MM.1S (cell line): Measurements from ENCODE around the gene OSBP2.
"Not testable (repeated sequence)": the region's sequence is repeated elsewhere in the genome, so short reads cannot be mapped to it uniquely, and the experiment has no call there.

Source experiments
- DNase-seq: peaks from one replicate; pipeline ENCODE4 v3.0.0-alpha.2; 2015
- H2AFZ ChIP-seq: fragments of 300-600 bp; sonication (generic); 2 replicates; pipeline ENCODE4 v1.6.0; 2016; ENCODE audit warnings: antibody characterized with exemption, low read length
- H3F3A ChIP-seq: fragments of 300-600 bp; sonication (generic); 2 replicates; pipeline ENCODE4 v1.6.1; 2016; ENCODE audit warnings: mild to moderate bottlenecking, antibody characterized with exemption, low read length, moderate library complexity, mixed read lengths; ENCODE audit not compliant: insufficient read depth
- H3K27ac ChIP-seq: fragments of 300-600 bp; sonication (generic); 2 replicates; pipeline ENCODE4 v1.5.1; 2016; ENCODE audit warnings: mild to moderate bottlenecking, low read length
- H3K27me3 ChIP-seq: fragments of 300-600 bp; sonication (generic); replicated peaks from 2 replicates; pipeline ENCODE4 v1.6.0; 2016; ENCODE audit warnings: low read length; ENCODE audit not compliant: insufficient read depth
- H3K36me3 ChIP-seq: fragments of 300-600 bp; sonication (generic); replicated peaks from 2 replicates; pipeline ENCODE4 v1.6.1; 2016; ENCODE audit warnings: mild to moderate bottlenecking, low read length, mixed read lengths; ENCODE audit not compliant: insufficient read depth
- H3K4me1 ChIP-seq: fragments of 300-600 bp; sonication (generic); 2 replicates; pipeline ENCODE4 v1.6.1; 2016; ENCODE audit warnings: low read length, mixed read lengths
- H3K4me2 ChIP-seq: fragments of 300-600 bp; sonication (generic); 2 replicates; pipeline ENCODE4 v1.6.0; 2016; ENCODE audit warnings: low read depth, low read length
- H3K4me3 ChIP-seq: fragments of 300-600 bp; sonication (generic); 2 replicates; pipeline ENCODE4 v1.5.1; 2016; ENCODE audit warnings: low read length, mixed read lengths
- H3K79me2 ChIP-seq: fragments of 300-600 bp; sonication (generic); 2 replicates; pipeline ENCODE4 v1.6.1; 2016; ENCODE audit warnings: mixed run types, low read length, mixed read lengths
- H3K9ac ChIP-seq: fragments of 300-600 bp; sonication (generic); 2 replicates; pipeline ENCODE4 v1.6.1; 2016; ENCODE audit warnings: low read length, mixed read lengths
- H3K9me2 ChIP-seq: fragments of 300-600 bp; sonication (generic); replicated peaks from 2 replicates; pipeline ENCODE4 v1.6.1; 2016; ENCODE audit warnings: mild to moderate bottlenecking, low read length, mixed read lengths; ENCODE audit not compliant: insufficient read depth
- H3K9me3 ChIP-seq: fragments of 300-600 bp; sonication (generic); replicated peaks from 2 replicates; pipeline ENCODE4 v1.6.1; 2016; ENCODE audit warnings: mild to moderate bottlenecking, low read length, mixed read lengths; ENCODE audit not compliant: insufficient read depth
- H4K20me1 ChIP-seq: fragments of 300-600 bp; sonication (generic); 2 replicates; pipeline ENCODE4 v1.6.1; 2016; ENCODE audit warnings: mild to moderate bottlenecking, low read length, moderate library complexity, mixed read lengths; ENCODE audit not compliant: insufficient read depth
- CTCF ChIP-seq: fragments of 300-600 bp; sonication (generic); IDR thresholded peaks from 2 replicates; pipeline ENCODE4 v1.5.1; 2016; ENCODE audit warnings: antibody characterized with exemption, low read length, mixed read lengths
- EZH2 ChIP-seq: fragments of 300-600 bp; sonication (generic); optimal IDR thresholded peaks from 2 replicates; pipeline ENCODE3; 2017; ENCODE audit warnings: low read depth, mild to moderate bottlenecking, antibody characterized with exemption, low read length, mixed read lengths
- EZH2phosphoT487 ChIP-seq: fragments of 300-600 bp; sonication (generic); IDR thresholded peaks from 2 replicates; pipeline ENCODE4 v1.6.1; 2018; ENCODE audit warnings: antibody characterized with exemption, low read length

The OSBP2 gene

GRCh38 chr22:30731658-30732057, 37.0 kb downstream of the OSBP2 start:
- Histone ChIP-seq H3K9me3 (no peaks in the 10 kb centered on the region), H3K4me1 (no peaks in the 10 kb centered on the region), H3K4me2 (no peak overlapping the region), H4K20me1 (no peaks in the 10 kb centered on the region), H3K9ac (no peak overlapping the region), H3K27ac (no peak overlapping the region), H3K27me3 (no peaks in the 10 kb centered on the region), H3K79me2 (no peaks in the 10 kb centered on the region), H3F3A (no peaks in the 10 kb centered on the region), H3K9me2 (no peaks in the 10 kb centered on the region), H3K36me3 (no peaks in the 10 kb centered on the region), H2AFZ (no peak overlapping the region), H3K4me3 (no peak overlapping the region)
- no peak for DNase-seq
- no peak for TF ChIP-seq EZH2phosphoT487
- TF ChIP-seq CTCF, result no peak
- no peak for TF ChIP-seq EZH2

GRCh38 chr22:30732426-30732825, 37.8 kb downstream of the OSBP2 start:
- H3K9ac ChIP-seq, result no peak overlapping the region

GRCh38 chr22:30733181-30733631, 38.5 kb downstream of the OSBP2 start:
- no peak for TF ChIP-seq CTCF
- TF ChIP-seq EZH2, result no peak
- no peak for TF ChIP-seq EZH2phosphoT487
- H3K79me2 ChIP-seq, result no peaks in the 10 kb centered on the region
- no peak overlapping the region for H3K9ac ChIP-seq
- no peaks in the 10 kb centered on the region for H3K36me3 ChIP-seq
- no peak overlapping the region for H3K4me2 ChIP-seq
- no peaks in the 10 kb centered on the region for H3K9me3 ChIP-seq
- H2AFZ ChIP-seq, result no peak overlapping the region
- no peak for DNase-seq
- H3K27ac ChIP-seq, result no peak overlapping the region
- no peaks in the 10 kb centered on the region for H3K9me2 ChIP-seq
- H4K20me1 ChIP-seq, result no peaks in the 10 kb centered on the region
- H3F3A ChIP-seq, result no peaks in the 10 kb centered on the region
- no peaks in the 10 kb centered on the region for H3K4me1 ChIP-seq
- no peaks in the 10 kb centered on the region for H3K27me3 ChIP-seq
- H3K4me3 ChIP-seq, result no peak overlapping the region

More at GRCh38 chr22:30732426-30732825, 37.8 kb downstream of the OSBP2 start:
- Histone ChIP-seq H3K4me3 (no peak overlapping the region), H3K27me3 (no peaks in the 10 kb centered on the region), H2AFZ (no peak overlapping the region), H3K9me2 (no peaks in the 10 kb centered on the region), H3K27ac (no peak overlapping the region), H3K36me3 (no peaks in the 10 kb centered on the region), H3K79me2 (no peaks in the 10 kb centered on the region), H3K9me3 (no peaks in the 10 kb centered on the region), H3K4me1 (no peaks in the 10 kb centered on the region), H3F3A (no peaks in the 10 kb centered on the region), H4K20me1 (no peaks in the 10 kb centered on the region), H3K4me2 (no peak overlapping the region)
- TF ChIP-seq EZH2phosphoT487 (no peak), EZH2 (no peak), CTCF (no peak)
- DNase-seq, result no peak

- H3K4me2 ChIP-seq, H3K27ac ChIP-seq, H3F3A ChIP-seq, H3K79me2 ChIP-seq, H3K36me3 ChIP-seq, H2AFZ ChIP-seq, H3K4me3 ChIP-seq, H3K9me3 ChIP-seq, H3K27me3 ChIP-seq, H4K20me1 ChIP-seq, DNase-seq, H3K9me2 ChIP-seq, H3K4me1 ChIP-seq, H3K9ac ChIP-seq: not testable (repeated sequence)
Observed at GRCh38 chr22:30740007-30740406, 45.3 kb downstream of the OSBP2 start.

- not testable (repeated sequence) for H3K4me3 ChIP-seq, H3K4me2 ChIP-seq, H3K4me1 ChIP-seq, H3F3A ChIP-seq, H3K36me3 ChIP-seq, H3K9me2 ChIP-seq, H3K9ac ChIP-seq, H4K20me1 ChIP-seq, H3K27me3 ChIP-seq, H3K79me2 ChIP-seq, H3K9me3 ChIP-seq, H3K27ac ChIP-seq, H2AFZ ChIP-seq
- peak; percentile 20 for DNase-seq
Observed at GRCh38 chr22:30740511-30740910, 45.8 kb downstream of the OSBP2 start.
